ENCODE results near the gene LINGO4. TPM values are rescaled to one million over a fixed set of nuclear protein-coding genes. Genes with fewer than 3 reads are reported as not detected.
A peak's percentile ranks its signal among the peaks of the same experiment; 100 is the strongest.

LINGO4 gene
- total and polyA plus RNA-seq, 2 of the 13 experiments (the other 11 are each of a cell fraction or from before 2014, with no cell fraction given), result 0.02 to 0.05 TPM

DNA sequence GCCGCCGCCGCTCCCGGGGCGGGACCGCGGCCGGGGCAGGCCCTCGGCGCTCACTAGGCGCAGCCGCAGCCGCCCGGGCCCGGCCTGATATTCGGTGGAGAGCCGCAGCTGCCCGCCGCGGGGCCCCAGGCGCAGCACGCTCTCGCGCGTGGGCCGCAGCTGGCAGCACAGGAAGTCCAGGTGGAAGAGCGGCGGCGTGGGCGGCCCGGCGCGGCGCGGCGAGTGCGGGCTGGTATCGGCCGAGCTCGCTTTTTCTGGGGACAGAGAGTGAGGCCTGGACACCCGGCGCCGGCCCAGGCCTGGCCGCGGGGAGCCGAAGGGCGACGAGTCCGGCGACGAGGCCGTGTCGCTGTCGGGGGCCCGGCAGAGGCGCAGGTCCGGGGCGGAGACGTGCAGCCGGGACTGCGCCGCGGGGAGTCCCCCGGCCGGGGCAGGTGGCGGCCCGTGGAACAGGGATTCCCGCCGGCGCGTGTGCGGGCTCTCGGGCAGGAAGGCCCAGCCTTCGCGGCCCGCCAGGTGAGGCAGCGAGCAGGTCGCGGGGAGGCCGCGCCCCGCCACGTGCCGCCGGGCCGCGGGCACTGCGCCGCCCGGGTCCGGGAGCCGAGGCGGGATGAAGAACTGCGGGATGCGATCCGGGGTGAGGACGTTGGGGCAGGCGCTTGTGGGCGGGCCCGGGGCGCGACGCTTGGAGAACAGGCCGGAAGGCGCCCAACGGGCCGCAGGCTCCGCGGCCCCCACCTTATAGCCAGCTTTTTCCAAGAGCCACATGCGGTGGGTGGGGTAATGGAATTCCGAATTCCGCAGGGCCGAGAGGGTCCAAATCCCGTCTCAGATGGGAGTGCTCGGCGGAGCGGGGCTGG lies 33.2 kb upstream of the LINGO4 start:
- no peak for FAIRE-seq
- H3K4me3 ChIP-seq (replicated peaks in 1 of 3; ENCODE audit: insufficient read depth in 1 of 3, low read depth in 2 of 3, low read length in 3 of 3), result peak overlapping the region in 1 of 3 experiments; percentile 27; a peak in 1 of 6 replicates
- peaks cover 70% of the 10 kb centered on the region for H3K4me1 ChIP-seq (ENCODE audit: insufficient read depth, low read length)
- ChIA-PET CTCF (ENCODE audit: low intra/inter-chr PET ratio, low total read pairs) (no interaction called here), POLR2A (no interaction called here)
- H3K27me3 ChIP-seq (ENCODE audit: control insufficient read depth in 1 of 2, insufficient read depth in 2 of 2, low read length in 2 of 2), result no peaks in the 10 kb centered on the region
- H2AFZ ChIP-seq (ENCODE audit: low read length), result no peak overlapping the region
- H3K27ac ChIP-seq (ENCODE audit: extremely low read length, insufficient read depth, low read length), result no peak overlapping the region
- intact Hi-C loops (cut with micrococcal nuclease; ENCODE audit: unreplicated experiment) (loop anchor here (10.0 kb wide), 3 partner anchors 74 to 394 kb away; partner anchors contain the start of genes MRPL9 and TUFT1), in situ Hi-C loops (cut with HindIII; ENCODE audit: extremely low pct_ligation_motif_present, low pct_unique_long_range_greater_than_20kb) (loop anchor here (10.0 kb wide), 2 partner anchors 124 to 244 kb away; partner anchors contain the start of gene CELF3)
- WGBS (ENCODE audit: low lambda C conversion rate), result 84% methylated on average over 91 of the region's 117 CpGs
- H3K36me3 ChIP-seq (replicated peaks in 1 of 2; ENCODE audit: control insufficient read depth in 1 of 2, insufficient read depth in 2 of 2, low read length in 2 of 2), result no peaks in the 10 kb centered on the region
- no peaks in the 10 kb centered on the region for H3K9me3 ChIP-seq (ENCODE audit: low read length)
- no peak overlapping the region for H3K9ac ChIP-seq (ENCODE audit: insufficient read depth, low read depth, low read length)
- H3K4me2 ChIP-seq (ENCODE audit: low read depth, low read length), result peak overlapping the region; percentile 26
- ATAC-seq, result peak; percentile 11; the same call in 1 of the 3 replicates
- H3K79me2 ChIP-seq (ENCODE audit: insufficient read depth, low read length), result no peaks in the 10 kb centered on the region
- H4K20me1 ChIP-seq (ENCODE audit: insufficient read depth, low read length), result no peaks in the 10 kb centered on the region
- DNase-seq (ENCODE audit: low spot score), result no peak
- BruUV-seq (replicated peaks), result no TSS peak
- TF ChIP-seq ZFY (CRISPR knock-in tag; IDR thresholded peaks at IDR 0.05), result peak; percentile 32; the same call in 1 of the 2 replicates
- no peak for TF ChIP-seq ZNF557 (CRISPR knock-in tag; IDR thresholded peaks at IDR 0.05)

DNA sequence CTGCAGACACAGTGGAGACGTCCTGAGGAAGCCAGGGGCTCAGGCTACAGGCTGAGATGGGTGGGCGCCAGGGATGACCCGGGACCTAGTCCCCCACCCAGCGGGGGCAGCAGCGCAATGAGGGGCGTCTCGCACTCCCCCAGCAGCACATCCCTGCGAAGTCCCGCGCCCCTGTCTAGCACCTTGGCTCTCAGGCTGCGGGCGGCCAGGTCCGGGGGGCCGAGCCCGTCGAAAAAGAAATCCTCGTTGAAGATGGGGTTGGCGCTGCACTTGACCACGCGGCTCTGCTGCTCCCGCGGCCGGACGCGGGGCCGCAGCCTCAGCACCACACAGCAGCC lies 32.6 kb upstream of the LINGO4 start:
- Histone ChIP-seq H3K4me1 (ENCODE audit: insufficient read depth, low read length) (peaks cover 76% of the 10 kb centered on the region), H3K36me3 (replicated peaks in 1 of 2; ENCODE audit: control insufficient read depth in 1 of 2, insufficient read depth in 2 of 2, low read length in 2 of 2) (no peaks in the 10 kb centered on the region), H3K9ac (ENCODE audit: insufficient read depth, low read depth, low read length) (no peak overlapping the region), H3K27me3 (ENCODE audit: control insufficient read depth in 1 of 2, insufficient read depth in 2 of 2, low read length in 2 of 2) (no peaks in the 10 kb centered on the region), H2AFZ (ENCODE audit: low read length) (no peak overlapping the region), H3K4me3 (replicated peaks in 1 of 3; ENCODE audit: insufficient read depth in 1 of 3, low read depth in 2 of 3, low read length in 3 of 3) (peak overlapping the region in 1 of 3 experiments; percentile 27; a peak in 1 of 6 replicates), H4K20me1 (ENCODE audit: insufficient read depth, low read length) (no peaks in the 10 kb centered on the region), H3K27ac (ENCODE audit: extremely low read length, insufficient read depth, low read length) (no peak overlapping the region), H3K9me3 (ENCODE audit: low read length) (no peaks in the 10 kb centered on the region), H3K79me2 (ENCODE audit: insufficient read depth, low read length) (no peaks in the 10 kb centered on the region), H3K4me2 (ENCODE audit: low read depth, low read length) (peak overlapping the region; percentile 26)
- intact Hi-C loops (cut with micrococcal nuclease; ENCODE audit: unreplicated experiment), result loop anchor here (2.0 to 10.0 kb wide), 4 partner anchors 73 to 393 kb away; partner anchors contain the start of genes MRPL9 and TUFT1
- DNase-seq (ENCODE audit: low spot score) (no peak), ATAC-seq (no peak), FAIRE-seq (no peak)
- WGBS (ENCODE audit: low lambda C conversion rate), result 22% methylated on average over 1 of the region's 26 CpGs
- POLR2A ChIA-PET, result no interaction called here
- in situ Hi-C loops (cut with HindIII; ENCODE audit: extremely low pct_ligation_motif_present, low pct_unique_long_range_greater_than_20kb), result loop anchor here (10.0 kb wide), 2 partner anchors 123 to 243 kb away; partner anchors contain the start of gene CELF3
- CTCF ChIA-PET (ENCODE audit: low intra/inter-chr PET ratio, low total read pairs), result interaction anchor here (2.5 kb wide), 1 partner anchor 244 kb away, joined by 14 read pairs; no protein-coding TSS in a partner anchor
- no TSS peak for BruUV-seq (replicated peaks)
- TF ChIP-seq, protein P1, sequence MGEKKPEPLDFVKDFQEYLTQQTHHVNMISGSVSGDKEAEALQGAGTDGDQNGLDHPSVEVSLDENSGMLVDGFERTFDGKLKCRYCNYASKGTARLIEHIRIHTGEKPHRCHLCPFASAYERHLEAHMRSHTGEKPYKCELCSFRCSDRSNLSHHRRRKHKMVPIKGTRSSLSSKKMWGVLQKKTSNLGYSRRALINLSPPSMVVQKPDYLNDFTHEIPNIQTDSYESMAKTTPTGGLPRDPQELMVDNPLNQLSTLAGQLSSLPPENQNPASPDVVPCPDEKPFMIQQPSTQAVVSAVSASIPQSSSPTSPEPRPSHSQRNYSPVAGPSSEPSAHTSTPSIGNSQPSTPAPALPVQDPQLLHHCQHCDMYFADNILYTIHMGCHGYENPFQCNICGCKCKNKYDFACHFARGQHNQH (CRISPR knock-in tag; IDR thresholded peaks at IDR 0.05), result no peak
- TF ChIP-seq, protein P2, sequence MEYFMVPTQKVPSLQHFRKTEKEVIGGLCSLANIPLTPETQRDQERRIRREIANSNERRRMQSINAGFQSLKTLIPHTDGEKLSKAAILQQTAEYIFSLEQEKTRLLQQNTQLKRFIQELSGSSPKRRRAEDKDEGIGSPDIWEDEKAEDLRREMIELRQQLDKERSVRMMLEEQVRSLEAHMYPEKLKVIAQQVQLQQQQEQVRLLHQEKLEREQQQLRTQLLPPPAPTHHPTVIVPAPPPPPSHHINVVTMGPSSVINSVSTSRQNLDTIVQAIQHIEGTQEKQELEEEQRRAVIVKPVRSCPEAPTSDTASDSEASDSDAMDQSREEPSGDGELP (IDR thresholded peaks at IDR 0.05; ENCODE audit: borderline replicate concordance, low read depth), result no peak
- no peak for TF ChIP-seq SCMH1 (CRISPR knock-in tag; IDR thresholded peaks at IDR 0.05; ENCODE audit: borderline replicate concordance)
- TF ChIP-seq, protein P3, sequence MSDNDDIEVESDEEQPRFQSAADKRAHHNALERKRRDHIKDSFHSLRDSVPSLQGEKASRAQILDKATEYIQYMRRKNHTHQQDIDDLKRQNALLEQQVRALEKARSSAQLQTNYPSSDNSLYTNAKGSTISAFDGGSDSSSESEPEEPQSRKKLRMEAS (IDR thresholded peaks at IDR 0.05), result 0 out of 2 replicates have a peak, but pooled peaks have one; percentile 31
- TF ChIP-seq, protein P4, sequence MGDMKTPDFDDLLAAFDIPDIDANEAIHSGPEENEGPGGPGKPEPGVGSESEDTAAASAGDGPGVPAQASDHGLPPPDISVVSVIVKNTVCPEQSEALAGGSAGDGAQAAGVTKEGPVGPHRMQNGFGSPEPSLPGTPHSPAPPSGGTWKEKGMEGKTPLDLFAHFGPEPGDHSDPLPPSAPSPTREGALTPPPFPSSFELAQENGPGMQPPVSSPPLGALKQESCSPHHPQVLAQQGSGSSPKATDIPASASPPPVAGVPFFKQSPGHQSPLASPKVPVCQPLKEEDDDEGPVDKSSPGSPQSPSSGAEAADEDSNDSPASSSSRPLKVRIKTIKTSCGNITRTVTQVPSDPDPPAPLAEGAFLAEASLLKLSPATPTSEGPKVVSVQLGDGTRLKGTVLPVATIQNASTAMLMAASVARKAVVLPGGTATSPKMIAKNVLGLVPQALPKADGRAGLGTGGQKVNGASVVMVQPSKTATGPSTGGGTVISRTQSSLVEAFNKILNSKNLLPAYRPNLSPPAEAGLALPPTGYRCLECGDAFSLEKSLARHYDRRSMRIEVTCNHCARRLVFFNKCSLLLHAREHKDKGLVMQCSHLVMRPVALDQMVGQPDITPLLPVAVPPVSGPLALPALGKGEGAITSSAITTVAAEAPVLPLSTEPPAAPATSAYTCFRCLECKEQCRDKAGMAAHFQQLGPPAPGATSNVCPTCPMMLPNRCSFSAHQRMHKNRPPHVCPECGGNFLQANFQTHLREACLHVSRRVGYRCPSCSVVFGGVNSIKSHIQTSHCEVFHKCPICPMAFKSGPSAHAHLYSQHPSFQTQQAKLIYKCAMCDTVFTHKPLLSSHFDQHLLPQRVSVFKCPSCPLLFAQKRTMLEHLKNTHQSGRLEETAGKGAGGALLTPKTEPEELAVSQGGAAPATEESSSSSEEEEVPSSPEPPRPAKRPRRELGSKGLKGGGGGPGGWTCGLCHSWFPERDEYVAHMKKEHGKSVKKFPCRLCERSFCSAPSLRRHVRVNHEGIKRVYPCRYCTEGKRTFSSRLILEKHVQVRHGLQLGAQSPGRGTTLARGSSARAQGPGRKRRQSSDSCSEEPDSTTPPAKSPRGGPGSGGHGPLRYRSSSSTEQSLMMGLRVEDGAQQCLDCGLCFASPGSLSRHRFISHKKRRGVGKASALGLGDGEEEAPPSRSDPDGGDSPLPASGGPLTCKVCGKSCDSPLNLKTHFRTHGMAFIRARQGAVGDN (CRISPR knock-in tag; IDR thresholded peaks at IDR 0.05), result peak; percentile 38; the same call in 1 of the 2 replicates

Measured in HepG2 (cell line).